Stimulated activated naive CD8-positive, alpha-beta T cell treated with anti-CD3 and anti-CD28 coated beads, Interleukin-15, Interleukin-2, amounts not matched to agents 100 ng/mL and 50 ng/mL, for 24 hours (primary cell): ENCODE data around the gene TMEM163.

ENCODE experiments used
- H3K27ac Mint-ChIP-seq: one replicate; pipeline ENCODE4 v1.8.0; 2021; ENCODE audit warnings: mild to moderate bottlenecking, mixed read lengths
- H3K27me3 Mint-ChIP-seq: one replicate; pipeline ENCODE4 v1.8.0; 2021; ENCODE audit warnings: mixed read lengths
- H3K36me3 Mint-ChIP-seq: one replicate; pipeline ENCODE4 v1.8.0; 2021; ENCODE audit warnings: low read depth, mixed read lengths
- H3K4me1 Mint-ChIP-seq: one replicate; pipeline ENCODE4 v1.8.0; 2021; ENCODE audit warnings: low read depth, mixed read lengths
- H3K4me3 Mint-ChIP-seq: one replicate; pipeline ENCODE4 v1.8.0; 2021; ENCODE audit warnings: mild to moderate bottlenecking, mixed read lengths
- H3K9me3 Mint-ChIP-seq: one replicate; pipeline ENCODE4 v1.8.0; 2021; ENCODE audit warnings: mixed read lengths

Gene TMEM163

GRCh38 chr2:134690629-134691215 lies 28.1 kb downstream of the TMEM163 start:
- H3K9me3 Mint-ChIP-seq: no peaks in the 10 kb centered on the region
- no peak overlapping the region for H3K4me3 Mint-ChIP-seq
- H3K4me1 Mint-ChIP-seq: no peaks in the 10 kb centered on the region
- peaks cover 7% of the 10 kb centered on the region for H3K27me3 Mint-ChIP-seq
- H3K27ac Mint-ChIP-seq: no peak overlapping the region
- no peaks in the 10 kb centered on the region for H3K36me3 Mint-ChIP-seq

- Mint-ChIP-seq H3K4me1 (no peaks in the 10 kb centered on the region), H3K4me3 (no peak overlapping the region), H3K9me3 (no peaks in the 10 kb centered on the region), H3K27me3 (peaks cover 7% of the 10 kb centered on the region), H3K36me3 (no peaks in the 10 kb centered on the region), H3K27ac (no peak overlapping the region)
Measured at GRCh38 chr2:134689315-134689714, 29.5 kb downstream of the TMEM163 start.

- H3K36me3 Mint-ChIP-seq: no peaks in the 10 kb centered on the region
- no peak overlapping the region for H3K4me3 Mint-ChIP-seq
- peaks cover 8% of the 10 kb centered on the region for H3K4me1 Mint-ChIP-seq
- no peaks in the 10 kb centered on the region for H3K27me3 Mint-ChIP-seq
- no peak overlapping the region for H3K27ac Mint-ChIP-seq
- no peaks in the 10 kb centered on the region for H3K9me3 Mint-ChIP-seq
Measured at GRCh38 chr2:134685967-134686366, 32.8 kb downstream of the TMEM163 start.

GRCh38 chr2:134683561-134684112 lies 35.2 kb downstream of the TMEM163 start:
- Mint-ChIP-seq H3K4me3 (no peak overlapping the region), H3K27me3 (no peaks in the 10 kb centered on the region), H3K9me3 (no peaks in the 10 kb centered on the region)

GRCh38 chr2:134682726-134683125 lies 36.1 kb downstream of the TMEM163 start:
- Mint-ChIP-seq H3K9me3 (no peaks in the 10 kb centered on the region), H3K4me3 (no peak overlapping the region), H3K4me1 (peaks cover 32% of the 10 kb centered on the region), H3K27ac (no peak overlapping the region), H3K36me3 (no peaks in the 10 kb centered on the region), H3K27me3 (no peaks in the 10 kb centered on the region)

More at GRCh38 chr2:134683561-134684112, 35.2 kb downstream of the TMEM163 start:
- Mint-ChIP-seq H3K27ac (peak overlapping the region; percentile 46), H3K36me3 (no peaks in the 10 kb centered on the region), H3K4me1 (peaks cover 26% of the 10 kb centered on the region)

- H3K27me3 Mint-ChIP-seq: no peaks in the 10 kb centered on the region
- H3K4me1 Mint-ChIP-seq: peaks cover 46% of the 10 kb centered on the region
- no peak overlapping the region for H3K27ac Mint-ChIP-seq
- no peaks in the 10 kb centered on the region for H3K9me3 Mint-ChIP-seq
- H3K36me3 Mint-ChIP-seq: no peaks in the 10 kb centered on the region
- H3K4me3 Mint-ChIP-seq: no peak overlapping the region
Measured at GRCh38 chr2:134681201-134681600, 37.6 kb downstream of the TMEM163 start.

DNA sequence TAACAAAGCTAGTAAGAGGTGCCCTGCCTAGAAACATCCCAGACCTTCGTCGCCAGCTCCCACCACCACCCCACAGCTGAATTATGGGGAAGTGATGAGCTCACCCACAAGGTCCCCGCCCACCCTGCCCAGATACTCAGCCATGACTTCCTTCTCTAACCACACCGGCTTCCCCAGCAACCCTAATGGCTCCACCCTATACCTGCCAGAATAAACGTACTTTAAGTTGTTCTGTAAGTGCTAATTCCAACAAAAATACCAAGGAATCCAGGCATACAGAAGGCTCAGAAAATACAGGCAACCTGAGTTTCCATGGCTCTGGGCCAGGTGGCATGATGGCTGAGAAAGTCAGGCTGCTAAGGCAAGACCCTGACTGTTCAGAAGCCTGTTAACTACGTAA lies 39.1 kb downstream of the TMEM163 start:
- Mint-ChIP-seq H3K9me3 (no peaks in the 10 kb centered on the region), H3K27ac (no peak overlapping the region), H3K4me3 (peak overlapping the region; percentile 33), H3K36me3 (no peaks in the 10 kb centered on the region), H3K4me1 (peaks cover 46% of the 10 kb centered on the region), H3K27me3 (peaks cover 3% of the 10 kb centered on the region)

GRCh38 chr2:134679294-134679693 lies 39.5 kb downstream of the TMEM163 start:
- H3K4me1 Mint-ChIP-seq: peaks cover 46% of the 10 kb centered on the region

DNA sequence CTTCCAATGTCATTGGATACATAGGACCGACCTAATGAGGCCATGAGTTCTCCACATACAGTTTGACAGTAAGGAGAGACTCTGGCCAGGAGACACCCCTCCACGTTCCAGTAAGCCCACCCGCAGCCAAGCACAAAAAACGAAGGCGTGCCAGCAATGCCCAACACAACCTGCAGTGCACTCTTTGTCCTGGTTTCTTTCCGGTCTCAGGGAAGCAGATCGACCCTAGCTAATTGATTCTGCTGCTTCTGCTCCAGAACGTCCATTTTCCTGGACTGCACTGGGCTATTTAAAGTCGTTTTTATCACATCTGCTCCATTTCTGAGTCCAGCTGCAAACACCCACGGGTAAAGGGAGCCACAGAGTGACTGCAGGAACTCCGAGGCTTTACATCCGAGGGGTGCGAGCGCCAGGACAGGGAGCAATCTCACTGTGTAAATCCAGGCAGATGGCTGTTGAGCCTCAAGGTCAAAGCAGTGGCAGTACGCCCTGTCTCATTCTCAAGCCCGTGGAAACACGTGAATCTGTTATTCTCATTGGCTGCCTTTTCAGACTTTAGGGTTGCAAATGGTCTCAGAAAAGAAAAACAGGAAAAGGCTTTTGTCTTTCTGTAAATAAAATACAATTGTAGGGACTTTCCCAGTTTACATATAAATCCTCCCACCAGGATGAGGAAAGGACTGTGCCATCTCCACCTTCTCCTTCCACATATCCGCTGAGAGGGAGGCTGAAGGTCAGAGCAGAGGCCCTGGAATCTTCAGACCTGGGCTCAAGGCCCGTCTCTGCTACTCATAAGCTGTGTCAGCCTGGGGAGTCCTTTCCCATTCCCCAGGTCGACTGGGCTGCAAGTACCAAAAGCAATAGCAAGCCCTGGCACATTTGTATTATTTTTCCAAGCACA lies 40.7 kb downstream of the TMEM163 start:
- H3K4me1 Mint-ChIP-seq: peaks cover 37% of the 10 kb centered on the region
- no peak overlapping the region for H3K4me3 Mint-ChIP-seq
- H3K36me3 Mint-ChIP-seq: no peaks in the 10 kb centered on the region
- no peaks in the 10 kb centered on the region for H3K9me3 Mint-ChIP-seq
- no peak overlapping the region for H3K27ac Mint-ChIP-seq
- peaks cover 4% of the 10 kb centered on the region for H3K27me3 Mint-ChIP-seq

More at GRCh38 chr2:134679294-134679693, 39.5 kb downstream of the TMEM163 start:
- Mint-ChIP-seq H3K36me3 (no peaks in the 10 kb centered on the region), H3K4me3 (no peak overlapping the region), H3K27me3 (peaks cover 4% of the 10 kb centered on the region), H3K9me3 (no peaks in the 10 kb centered on the region), H3K27ac (no peak overlapping the region)

- Mint-ChIP-seq H3K27me3 (peaks cover 4% of the 10 kb centered on the region), H3K4me3 (peak overlapping the region; percentile 3), H3K4me1 (peaks cover 40% of the 10 kb centered on the region), H3K36me3 (no peaks in the 10 kb centered on the region), H3K9me3 (no peaks in the 10 kb centered on the region), H3K27ac (peak overlapping the region; percentile 42)
Measured at GRCh38 chr2:134676960-134677359, 41.8 kb downstream of the TMEM163 start.

GRCh38 chr2:134675314-134675713 lies 43.5 kb downstream of the TMEM163 start:
- H3K4me1 Mint-ChIP-seq: peaks cover 53% of the 10 kb centered on the region
- no peak overlapping the region for H3K4me3 Mint-ChIP-seq
- H3K9me3 Mint-ChIP-seq: no peaks in the 10 kb centered on the region
- peaks cover 4% of the 10 kb centered on the region for H3K27me3 Mint-ChIP-seq
- no peaks in the 10 kb centered on the region for H3K36me3 Mint-ChIP-seq
- no peak overlapping the region for H3K27ac Mint-ChIP-seq

DNA sequence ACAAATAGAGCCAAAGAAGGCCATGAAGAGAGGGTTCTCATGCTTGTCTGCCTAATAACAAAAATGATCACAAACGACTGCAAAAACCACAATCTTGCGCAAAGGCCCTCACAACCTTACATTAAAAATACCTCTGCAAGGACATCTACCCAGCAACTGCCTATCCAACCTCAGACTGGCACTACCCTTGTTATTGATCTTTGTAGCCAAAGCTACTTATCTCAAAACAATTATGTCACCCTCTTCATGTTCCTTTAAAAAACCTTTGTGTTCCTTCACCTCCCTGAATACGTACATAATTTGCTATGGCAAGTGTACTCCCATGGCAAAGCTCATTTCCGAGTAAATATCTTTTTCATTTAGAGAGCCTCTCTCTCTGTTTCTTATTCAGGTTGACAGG lies 44.1 kb downstream of the TMEM163 start:
- H3K9me3 Mint-ChIP-seq: no peaks in the 10 kb centered on the region
- no peak overlapping the region for H3K4me3 Mint-ChIP-seq
- H3K4me1 Mint-ChIP-seq: peaks cover 55% of the 10 kb centered on the region
- H3K27ac Mint-ChIP-seq: no peak overlapping the region
- H3K27me3 Mint-ChIP-seq: peaks cover 4% of the 10 kb centered on the region
- no peaks in the 10 kb centered on the region for H3K36me3 Mint-ChIP-seq

DNA sequence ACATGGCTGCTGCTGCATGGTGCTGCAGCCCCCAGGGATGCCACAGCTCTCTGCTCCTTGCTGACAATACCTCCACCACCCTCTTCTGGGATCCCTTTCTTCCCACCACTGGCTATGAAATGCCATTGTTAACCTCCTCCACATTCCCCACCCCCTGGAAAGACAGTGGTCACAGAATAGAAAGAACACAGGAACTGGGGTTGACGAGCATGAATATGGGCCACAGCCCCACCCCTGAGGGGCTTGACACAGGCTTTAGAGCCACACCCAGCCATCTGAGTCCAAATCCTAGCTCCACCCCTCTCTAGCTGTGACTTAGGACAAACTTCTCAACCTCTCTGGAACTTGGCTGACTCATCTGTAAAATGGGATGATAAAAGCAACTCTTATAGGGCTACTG lies 47.3 kb downstream of the TMEM163 start:
- no peak overlapping the region for H3K27ac Mint-ChIP-seq
- H3K4me3 Mint-ChIP-seq: no peak overlapping the region
- no peaks in the 10 kb centered on the region for H3K36me3 Mint-ChIP-seq
- peaks cover 17% of the 10 kb centered on the region for H3K27me3 Mint-ChIP-seq
- peaks cover 58% of the 10 kb centered on the region for H3K4me1 Mint-ChIP-seq
- no peaks in the 10 kb centered on the region for H3K9me3 Mint-ChIP-seq

GRCh38 chr2:134670955-134671354 lies 47.8 kb downstream of the TMEM163 start:
- H3K36me3 Mint-ChIP-seq: no peaks in the 10 kb centered on the region
- H3K27me3 Mint-ChIP-seq: peaks cover 23% of the 10 kb centered on the region
- peak overlapping the region; percentile 46 for H3K27ac Mint-ChIP-seq
- no peaks in the 10 kb centered on the region for H3K9me3 Mint-ChIP-seq
- no peak overlapping the region for H3K4me3 Mint-ChIP-seq
- H3K4me1 Mint-ChIP-seq: peaks cover 60% of the 10 kb centered on the region
